Nephron progenitor cell (in vitro differentiated cells): ENCODE measurements around the gene TMPRSS2.

Experiments
- DNase-seq: peaks from one replicate; pipeline ENCODE4 v3.0.0; 2021
- H3K27ac Mint-ChIP-seq: 2 replicates; pipeline ENCODE4 v1.8.0; 2021; ENCODE audit warnings: mild to moderate bottlenecking, moderate library complexity, mixed read lengths
- H3K27me3 Mint-ChIP-seq: 2 replicates; pipeline ENCODE4 v1.8.0; 2021; ENCODE audit warnings: mild to moderate bottlenecking, low read depth, mixed read lengths; ENCODE audit not compliant: poor library complexity
- H3K36me3 Mint-ChIP-seq: 2 replicates; pipeline ENCODE4 v1.8.0; 2021; ENCODE audit warnings: low read depth, mixed read lengths
- H3K4me1 Mint-ChIP-seq: 2 replicates; pipeline ENCODE4 v1.8.0; 2021; ENCODE audit warnings: mixed read lengths
- H3K4me3 Mint-ChIP-seq: 2 replicates; pipeline ENCODE4 v1.8.0; 2021; ENCODE audit warnings: mild to moderate bottlenecking, moderate library complexity, mixed read lengths
- H3K9me3 Mint-ChIP-seq: 2 replicates; pipeline ENCODE4 v1.8.0; 2021; ENCODE audit warnings: mild to moderate bottlenecking, moderate library complexity, mixed read lengths
- CTCF ChIP-seq: fragments of 200-600 bp; sonication (generic); IDR thresholded peaks from 2 replicates; pipeline ENCODE4 v1.5.0; 2021; ENCODE audit warnings: antibody characterized with exemption

Gene TMPRSS2

GRCh38 chr21:41460578-41461527, 47.1 kb downstream of the TMPRSS2 start:
- peaks cover 22% of the 10 kb centered on the region for H3K9me3 Mint-ChIP-seq
- peak; percentile 67 for DNase-seq
- peaks cover 3% of the 10 kb centered on the region for H3K27me3 Mint-ChIP-seq
- H3K4me3 Mint-ChIP-seq: no peak overlapping the region
- peaks cover 8% of the 10 kb centered on the region for H3K36me3 Mint-ChIP-seq
- H3K4me1 Mint-ChIP-seq: peaks cover 33% of the 10 kb centered on the region
- peak; percentile 70 for TF ChIP-seq CTCF
- no peak overlapping the region for H3K27ac Mint-ChIP-seq

- H3K4me1 Mint-ChIP-seq: peaks cover 33% of the 10 kb centered on the region
- TF ChIP-seq CTCF: no peak
- peaks cover 22% of the 10 kb centered on the region for H3K9me3 Mint-ChIP-seq
- no peak for DNase-seq
- H3K4me3 Mint-ChIP-seq: no peak overlapping the region
- no peak overlapping the region for H3K27ac Mint-ChIP-seq
- peaks cover 3% of the 10 kb centered on the region for H3K27me3 Mint-ChIP-seq
- H3K36me3 Mint-ChIP-seq: peaks cover 8% of the 10 kb centered on the region
Measured at GRCh38 chr21:41459884-41460534, 47.9 kb downstream of the TMPRSS2 start.

GRCh38 chr21:41458559-41458958, 49.4 kb downstream of the TMPRSS2 start:
- TF ChIP-seq CTCF: no peak
- H3K4me1 Mint-ChIP-seq: peaks cover 33% of the 10 kb centered on the region
- H3K27ac Mint-ChIP-seq: no peak overlapping the region
- peaks cover 4% of the 10 kb centered on the region for H3K27me3 Mint-ChIP-seq
- H3K36me3 Mint-ChIP-seq: peaks cover under 1% of the 10 kb centered on the region
- H3K9me3 Mint-ChIP-seq: peaks cover 12% of the 10 kb centered on the region
- DNase-seq: no peak
- no peak overlapping the region for H3K4me3 Mint-ChIP-seq

GRCh38 chr21:41458121-41458520, 49.8 kb downstream of the TMPRSS2 start:
- peaks cover 7% of the 10 kb centered on the region for H3K27me3 Mint-ChIP-seq
- no peak for DNase-seq
- no peaks in the 10 kb centered on the region for H3K36me3 Mint-ChIP-seq
- H3K4me1 Mint-ChIP-seq: peaks cover 33% of the 10 kb centered on the region
- no peak for TF ChIP-seq CTCF
- H3K4me3 Mint-ChIP-seq: no peak overlapping the region
- no peak overlapping the region for H3K27ac Mint-ChIP-seq
- peaks cover 9% of the 10 kb centered on the region for H3K9me3 Mint-ChIP-seq

GRCh38 chr21:41453761-41454160, 54.2 kb downstream of the TMPRSS2 start:
- peaks cover 7% of the 10 kb centered on the region for H3K27me3 Mint-ChIP-seq

More at GRCh38 chr21:41453761-41454160, 54.2 kb downstream of the TMPRSS2 start:
- no peak overlapping the region for H3K4me3 Mint-ChIP-seq
- TF ChIP-seq CTCF: no peak
- no peak for DNase-seq
- peaks cover 16% of the 10 kb centered on the region for H3K4me1 Mint-ChIP-seq
- no peaks in the 10 kb centered on the region for H3K36me3 Mint-ChIP-seq
- H3K27ac Mint-ChIP-seq: no peak overlapping the region
- no peaks in the 10 kb centered on the region for H3K9me3 Mint-ChIP-seq
